Measurements from ENCODE around the gene ING1.
A peak's percentile ranks its signal among the peaks of the same experiment; 100 is the strongest.

ING1 gene

DNA sequence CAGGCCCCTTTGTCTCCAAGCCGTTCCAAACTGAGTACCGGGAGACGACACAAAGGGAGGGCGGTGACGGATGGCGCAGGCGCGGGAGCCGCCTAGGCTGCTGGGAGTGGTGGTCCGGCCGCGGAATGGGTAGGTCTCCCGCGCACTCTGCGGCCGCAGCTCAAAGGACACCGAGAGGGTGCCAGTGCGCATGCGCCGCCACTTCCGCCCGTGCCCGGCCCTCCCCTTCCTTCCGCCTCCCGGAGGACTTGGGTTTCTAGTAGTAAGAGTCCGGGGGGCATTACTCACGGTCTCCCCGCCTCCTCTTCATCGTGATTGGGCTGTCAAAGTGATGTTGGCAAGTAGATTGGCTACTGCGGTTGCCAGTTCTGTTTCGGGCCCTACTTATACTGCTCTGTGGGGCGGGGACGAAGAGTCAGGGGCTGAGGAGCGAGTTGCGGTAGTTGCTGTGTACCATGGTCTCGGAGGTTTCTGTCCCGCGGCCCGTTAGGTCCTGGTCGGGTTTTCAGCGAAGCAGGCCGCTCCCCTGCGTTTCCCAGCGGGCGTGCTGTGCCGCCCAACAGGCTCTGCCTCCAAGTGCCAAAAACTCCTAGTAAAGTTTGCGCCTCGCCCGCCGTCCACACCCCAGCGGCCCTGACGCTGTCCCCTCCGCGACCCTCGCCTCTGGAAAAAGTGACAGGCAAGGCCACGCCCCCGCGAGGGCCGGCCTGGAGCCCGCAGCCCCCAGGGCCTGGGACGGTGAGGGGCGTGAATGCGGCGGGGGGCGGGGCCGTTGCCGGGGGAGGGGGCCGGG is 455 bp upstream of the ING1 start:
- DNase-seq (ENCODE audit: insufficient read length, low spot score) (peak; percentile 80), FAIRE-seq (no peak)
- TF ChIP-seq, protein P1, sequence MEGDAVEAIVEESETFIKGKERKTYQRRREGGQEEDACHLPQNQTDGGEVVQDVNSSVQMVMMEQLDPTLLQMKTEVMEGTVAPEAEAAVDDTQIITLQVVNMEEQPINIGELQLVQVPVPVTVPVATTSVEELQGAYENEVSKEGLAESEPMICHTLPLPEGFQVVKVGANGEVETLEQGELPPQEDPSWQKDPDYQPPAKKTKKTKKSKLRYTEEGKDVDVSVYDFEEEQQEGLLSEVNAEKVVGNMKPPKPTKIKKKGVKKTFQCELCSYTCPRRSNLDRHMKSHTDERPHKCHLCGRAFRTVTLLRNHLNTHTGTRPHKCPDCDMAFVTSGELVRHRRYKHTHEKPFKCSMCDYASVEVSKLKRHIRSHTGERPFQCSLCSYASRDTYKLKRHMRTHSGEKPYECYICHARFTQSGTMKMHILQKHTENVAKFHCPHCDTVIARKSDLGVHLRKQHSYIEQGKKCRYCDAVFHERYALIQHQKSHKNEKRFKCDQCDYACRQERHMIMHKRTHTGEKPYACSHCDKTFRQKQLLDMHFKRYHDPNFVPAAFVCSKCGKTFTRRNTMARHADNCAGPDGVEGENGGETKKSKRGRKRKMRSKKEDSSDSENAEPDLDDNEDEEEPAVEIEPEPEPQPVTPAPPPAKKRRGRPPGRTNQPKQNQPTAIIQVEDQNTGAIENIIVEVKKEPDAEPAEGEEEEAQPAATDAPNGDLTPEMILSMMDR (IDR thresholded peaks at IDR 0.05; ENCODE audit: insufficient read depth, missing control alignments), result no peak

DNA sequence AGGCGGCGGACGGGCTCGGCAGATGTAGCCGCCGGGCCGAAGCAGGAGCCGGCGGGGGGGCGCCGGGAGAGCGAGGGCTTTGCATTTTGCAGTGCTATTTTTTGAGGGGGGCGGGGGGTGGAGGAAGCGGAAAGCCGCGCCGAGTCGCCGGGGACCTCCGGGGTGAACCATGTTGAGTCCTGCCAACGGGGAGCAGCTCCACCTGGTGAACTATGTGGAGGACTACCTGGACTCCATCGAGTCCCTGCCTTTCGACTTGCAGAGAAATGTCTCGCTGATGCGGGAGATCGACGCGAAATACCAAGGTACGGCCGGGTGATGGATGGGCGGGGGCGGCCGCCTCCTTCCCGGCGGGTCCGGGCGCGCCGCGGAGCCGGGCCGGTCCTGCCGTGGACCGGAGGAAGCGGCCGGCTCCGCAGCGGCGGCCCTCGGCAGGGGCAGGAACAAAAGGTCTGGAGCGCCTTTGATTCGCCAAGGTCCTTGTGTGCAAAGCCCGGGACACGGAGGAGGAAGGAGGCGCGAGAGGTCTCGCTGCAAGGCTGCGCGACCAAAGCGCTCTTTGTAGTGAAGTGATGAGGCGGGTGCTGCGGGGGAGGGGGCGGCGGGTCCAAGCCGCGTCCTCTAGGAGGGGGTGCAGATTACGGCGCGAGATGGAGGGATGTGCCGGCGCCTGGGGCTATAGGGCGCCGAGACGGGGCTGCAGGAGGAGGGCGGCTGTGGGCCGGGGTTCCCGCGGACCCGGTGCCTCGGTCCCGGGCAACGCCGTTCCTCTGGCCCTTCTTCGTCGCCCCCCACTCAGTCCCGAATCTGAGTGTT is 689 bp downstream of the ING1 start:
- TF ChIP-seq, protein P1 (IDR thresholded peaks at IDR 0.05; ENCODE audit: insufficient read depth, missing control alignments), result no peak
- FAIRE-seq (no peak), DNase-seq (ENCODE audit: insufficient read length, low spot score) (no peak)

DNA sequence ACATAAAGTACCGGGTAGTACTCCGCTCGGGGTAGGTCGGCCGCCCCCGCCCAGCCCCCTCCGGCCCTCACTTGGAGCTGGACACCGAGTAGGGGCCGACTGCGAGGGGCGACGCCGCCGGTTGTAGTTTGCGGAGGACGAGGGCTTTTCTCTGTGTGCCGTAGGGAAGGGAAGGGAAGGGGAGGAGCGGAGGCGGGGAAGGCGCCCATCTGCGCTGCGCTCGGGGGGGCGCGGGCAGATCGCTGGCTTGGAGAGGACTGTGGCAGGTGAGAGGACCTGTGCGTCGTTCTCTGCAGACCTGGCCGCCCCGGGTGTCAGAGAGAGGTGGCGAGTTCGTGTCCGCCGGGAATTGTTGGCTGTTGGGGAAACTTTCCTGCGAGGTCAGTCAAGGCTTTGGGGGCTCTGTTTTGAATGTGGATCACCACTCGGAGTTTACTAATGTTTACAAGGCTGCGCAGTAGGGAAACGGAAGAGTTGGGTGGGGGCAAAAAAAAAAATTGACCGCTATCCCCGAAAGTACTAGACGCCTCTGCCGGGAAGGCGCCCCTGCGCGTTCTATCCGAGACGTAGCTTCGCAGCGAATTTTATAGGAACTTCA is 1.4 kb downstream of the ING1 start:
- TF ChIP-seq, protein P1 (IDR thresholded peaks at IDR 0.05; ENCODE audit: insufficient read depth, missing control alignments), result no peak
- no peak for FAIRE-seq
- no peak for DNase-seq (ENCODE audit: insufficient read length, low spot score)

DNA sequence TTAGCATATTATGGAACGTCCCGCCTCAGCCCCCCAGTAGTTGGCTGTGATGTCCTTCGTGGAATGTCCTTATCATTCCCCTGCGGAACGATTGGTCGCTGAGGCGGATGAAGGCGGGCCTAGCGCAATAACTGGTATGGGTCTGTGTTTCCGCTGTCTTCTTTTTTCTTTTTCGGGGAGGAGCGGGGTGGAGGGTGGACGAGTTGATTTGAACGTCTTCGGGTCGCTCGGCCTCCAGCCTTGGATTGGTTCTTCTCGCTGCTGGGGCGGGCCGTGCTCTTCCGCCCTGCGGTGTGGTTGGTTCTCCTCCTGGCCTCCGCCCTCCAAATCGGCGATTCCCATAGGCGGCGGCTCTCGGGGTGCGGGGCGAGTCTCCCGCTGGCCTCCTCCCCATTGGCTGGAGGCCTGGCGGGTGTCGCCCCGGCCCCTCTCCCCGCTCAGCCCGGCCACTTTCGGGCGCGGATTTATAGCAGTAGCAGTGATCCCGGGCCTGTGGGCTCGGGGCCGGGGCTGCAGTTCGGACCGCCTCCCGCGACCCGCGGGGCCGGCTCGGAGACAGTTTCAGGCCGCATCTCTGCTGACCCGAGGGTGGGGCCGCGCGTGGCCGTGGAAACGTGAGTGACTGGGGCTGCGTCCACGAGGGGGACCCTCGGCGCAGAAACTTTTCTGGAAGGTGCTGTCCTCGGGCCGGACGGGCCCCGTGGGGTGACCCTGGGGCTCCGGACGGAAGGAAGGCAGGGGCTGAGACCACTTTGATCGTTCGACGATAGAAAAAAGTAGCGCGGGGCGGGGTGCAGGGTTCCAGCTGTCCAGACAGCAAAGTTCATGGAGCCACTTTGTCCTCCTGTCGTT is 2.1 kb downstream of the ING1 start:
- TF ChIP-seq, protein P1 (IDR thresholded peaks at IDR 0.05; ENCODE audit: insufficient read depth, missing control alignments), result no peak
- FAIRE-seq (peak; percentile 16), DNase-seq (ENCODE audit: insufficient read length, low spot score) (peak; percentile 58)

DNA sequence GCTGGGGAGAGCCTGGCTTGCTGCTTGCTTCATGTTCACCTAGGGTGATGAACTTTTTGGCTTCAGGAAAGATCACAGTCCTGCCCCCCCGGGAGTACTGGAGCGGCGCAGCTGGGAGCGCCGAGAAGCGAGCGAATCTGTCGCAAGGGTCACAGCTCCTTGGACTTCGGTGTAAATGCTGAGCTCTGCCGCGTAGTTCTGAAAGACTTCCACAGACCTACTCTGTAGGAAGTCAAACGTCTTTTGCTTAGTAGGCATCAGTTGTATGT is 2.7 kb downstream of the ING1 start:
- FAIRE-seq (no peak), DNase-seq (ENCODE audit: insufficient read length, low spot score) (no peak)
- TF ChIP-seq, protein P1 (IDR thresholded peaks at IDR 0.05; ENCODE audit: insufficient read depth, missing control alignments), result no peak

DNA sequence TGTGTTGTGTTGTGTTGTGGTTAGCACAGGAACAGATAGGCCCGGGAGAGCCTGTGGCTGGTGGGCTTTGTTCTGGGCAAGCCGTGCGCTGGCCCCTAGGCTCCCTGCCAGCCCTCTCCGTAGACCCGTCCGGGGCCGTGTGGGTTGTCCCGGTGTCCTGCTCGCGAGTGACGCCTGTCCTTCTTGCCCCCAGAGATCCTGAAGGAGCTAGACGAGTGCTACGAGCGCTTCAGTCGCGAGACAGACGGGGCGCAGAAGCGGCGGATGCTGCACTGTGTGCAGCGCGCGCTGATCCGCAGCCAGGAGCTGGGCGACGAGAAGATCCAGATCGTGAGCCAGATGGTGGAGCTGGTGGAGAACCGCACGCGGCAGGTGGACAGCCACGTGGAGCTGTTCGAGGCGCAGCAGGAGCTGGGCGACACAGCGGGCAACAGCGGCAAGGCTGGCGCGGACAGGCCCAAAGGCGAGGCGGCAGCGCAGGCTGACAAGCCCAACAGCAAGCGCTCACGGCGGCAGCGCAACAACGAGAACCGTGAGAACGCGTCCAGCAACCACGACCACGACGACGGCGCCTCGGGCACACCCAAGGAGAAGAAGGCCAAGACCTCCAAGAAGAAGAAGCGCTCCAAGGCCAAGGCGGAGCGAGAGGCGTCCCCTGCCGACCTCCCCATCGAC is 5.7 kb downstream of the ING1 start:
- no peak for FAIRE-seq
- TF ChIP-seq, protein P1 (IDR thresholded peaks at IDR 0.05; ENCODE audit: insufficient read depth, missing control alignments), result no peak
- DNase-seq (ENCODE audit: insufficient read length, low spot score), result no peak

Data from D721Med (cell line).